ENCODE measurements around the gene RFC2. TPM values are rescaled to one million over a fixed set of nuclear protein-coding genes. Genes with fewer than 3 reads are reported as not detected.

Gene RFC2
- 29.1 TPM for total RNA-seq

- peak; percentile 99 for ATAC-seq
Observed at GRCh38 chr7:74254129-74254857, at the start of gene RFC2. Gene RFC2 (minus strand): TSS chr7:74254399. CDS start chr7:74254383, 16 bp downstream.

GRCh38 chr7:74302745-74303221 is 48.6 kb upstream of the RFC2 start:
- ATAC-seq: no peak

GRCh38 chr7:74300926-74301325 is 46.7 kb upstream of the RFC2 start:
- ATAC-seq: no peak

- no peak for ATAC-seq
Observed at GRCh38 chr7:74299401-74299800, 45.2 kb upstream of the RFC2 start.

- no peak for ATAC-seq
Observed at GRCh38 chr7:74297516-74298233, 43.5 kb upstream of the RFC2 start.

GRCh38 chr7:74294191-74294998 is 40.2 kb upstream of the RFC2 start:
- no peak for ATAC-seq

- ATAC-seq: no peak
Observed at GRCh38 chr7:74293577-74293908, 39.3 kb upstream of the RFC2 start.

- peak; percentile 24 for ATAC-seq
Observed at GRCh38 chr7:74292757-74293576, 38.8 kb upstream of the RFC2 start.

GRCh38 chr7:74291535-74291934 is 37.3 kb upstream of the RFC2 start:
- no peak for ATAC-seq

GRCh38 chr7:74290981-74291441 is 36.8 kb upstream of the RFC2 start:
- no peak for ATAC-seq

- ATAC-seq: no peak
Observed at GRCh38 chr7:74290553-74290950, 36.4 kb upstream of the RFC2 start.

- peak; percentile 14 for ATAC-seq
Observed at GRCh38 chr7:74289659-74290552, 35.7 kb upstream of the RFC2 start.

GRCh38 chr7:74289018-74289658 is 34.9 kb upstream of the RFC2 start, which contains the start of gene CLIP2:
Gene CLIP2 (plus strand): TSS chr7:74289407. CDS start chr7:74317547, 28,140 bp downstream.
- ATAC-seq: peak; percentile 88

GRCh38 chr7:74288034-74288881 is 34.1 kb upstream of the RFC2 start:
- no peak for ATAC-seq

GRCh38 chr7:74287303-74288033 is 33.3 kb upstream of the RFC2 start:
- ATAC-seq: no peak

GRCh38 chr7:74286131-74286530 is 31.9 kb upstream of the RFC2 start:
- no peak for ATAC-seq

GRCh38 chr7:74284781-74285259 is 30.6 kb upstream of the RFC2 start:
- ATAC-seq: no peak

- ATAC-seq: no peak
Observed at GRCh38 chr7:74283858-74284447, 29.8 kb upstream of the RFC2 start.

All from esophagus mucosa (tissue), 1 donor.